ENCODE measurements around the gene SORCS2. TPM values are rescaled to one million over a fixed set of nuclear protein-coding genes. Genes with fewer than 3 reads are reported as not detected.

Gene SORCS2
- total RNA-seq, 6 experiments from 2014 or later, result 0.18 to 6.2 (median 3.1) TPM

DNA sequence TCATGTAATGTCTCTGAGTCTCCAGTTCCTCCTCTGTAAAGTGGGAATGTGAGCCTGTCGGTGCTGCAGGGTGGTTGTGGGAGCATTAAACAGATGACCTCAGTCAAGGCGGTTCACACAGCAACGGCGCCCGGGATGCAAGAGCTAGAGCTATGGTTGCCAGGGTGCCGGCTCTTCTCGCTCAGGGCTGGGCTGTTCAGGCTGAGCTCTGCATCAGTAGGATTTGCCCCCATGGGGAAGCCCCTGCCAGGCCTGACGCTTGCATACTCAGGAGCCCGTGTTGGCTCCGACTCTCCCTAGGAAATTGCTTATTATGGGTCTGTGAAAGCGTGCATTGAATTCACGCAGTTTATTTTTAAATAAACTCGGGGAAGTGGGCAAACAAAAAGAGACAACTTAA lies 175.1 kb downstream of the SORCS2 start:
- no peak for DNase-seq
- TF ChIP-seq POLR2A (IDR thresholded peaks at IDR 0.05), result no peak
- TF ChIP-seq, protein P1, sequence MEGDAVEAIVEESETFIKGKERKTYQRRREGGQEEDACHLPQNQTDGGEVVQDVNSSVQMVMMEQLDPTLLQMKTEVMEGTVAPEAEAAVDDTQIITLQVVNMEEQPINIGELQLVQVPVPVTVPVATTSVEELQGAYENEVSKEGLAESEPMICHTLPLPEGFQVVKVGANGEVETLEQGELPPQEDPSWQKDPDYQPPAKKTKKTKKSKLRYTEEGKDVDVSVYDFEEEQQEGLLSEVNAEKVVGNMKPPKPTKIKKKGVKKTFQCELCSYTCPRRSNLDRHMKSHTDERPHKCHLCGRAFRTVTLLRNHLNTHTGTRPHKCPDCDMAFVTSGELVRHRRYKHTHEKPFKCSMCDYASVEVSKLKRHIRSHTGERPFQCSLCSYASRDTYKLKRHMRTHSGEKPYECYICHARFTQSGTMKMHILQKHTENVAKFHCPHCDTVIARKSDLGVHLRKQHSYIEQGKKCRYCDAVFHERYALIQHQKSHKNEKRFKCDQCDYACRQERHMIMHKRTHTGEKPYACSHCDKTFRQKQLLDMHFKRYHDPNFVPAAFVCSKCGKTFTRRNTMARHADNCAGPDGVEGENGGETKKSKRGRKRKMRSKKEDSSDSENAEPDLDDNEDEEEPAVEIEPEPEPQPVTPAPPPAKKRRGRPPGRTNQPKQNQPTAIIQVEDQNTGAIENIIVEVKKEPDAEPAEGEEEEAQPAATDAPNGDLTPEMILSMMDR (IDR thresholded peaks at IDR 0.05), result no peak
- no peaks in the 10 kb centered on the region for H3K27me3 ChIP-seq
- no peak overlapping the region for H3K4me3 ChIP-seq
- H3K4me1 ChIP-seq, result peaks cover 0 to 6% (median 0%) of the 10 kb centered on the region in 4 donors
- H3K9me3 ChIP-seq, result no peaks in the 10 kb centered on the region
- H3K27ac ChIP-seq, result no peak overlapping the region
- WGBS (ENCODE audit: insufficient coverage, low coverage, low lambda C conversion rate, missing lambda C conversion rate), result 56% methylated on average over 9 of the region's 13 CpGs
- intact Hi-C loops (cut with DNase I), result no loop called here
- no peak for ATAC-seq
- H3K36me3 ChIP-seq, result no peaks in the 10 kb centered on the region

DNA sequence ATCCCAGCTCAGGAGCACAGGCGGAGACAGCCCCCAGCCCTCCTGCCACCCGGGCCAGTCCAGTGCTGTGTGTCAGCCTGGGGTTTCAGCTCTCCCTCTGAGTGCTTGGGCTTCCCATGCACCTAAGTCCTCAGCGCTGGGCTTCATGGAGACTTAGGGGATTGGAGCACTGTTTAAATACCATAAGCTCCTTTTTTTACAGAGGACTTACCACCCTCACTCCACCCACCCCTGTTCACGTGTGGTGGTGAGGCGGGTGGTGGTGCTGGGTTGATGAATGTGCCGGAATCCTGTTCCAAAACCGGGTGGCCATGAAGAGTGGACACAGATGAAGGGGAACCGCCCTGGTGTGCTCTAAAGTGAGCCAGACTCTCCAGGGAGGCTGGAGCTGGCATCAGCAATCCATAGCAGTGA lies 175.5 kb downstream of the SORCS2 start:
- Histone ChIP-seq H3K9me3 (no peaks in the 10 kb centered on the region), H3K36me3 (no peaks in the 10 kb centered on the region), H3K27me3 (no peaks in the 10 kb centered on the region), H3K27ac (no peak overlapping the region), H3K4me3 (no peak overlapping the region), H3K4me1 (peaks cover 0 to 6% (median 0%) of the 10 kb centered on the region in 4 donors)
- DNase-seq (no peak), ATAC-seq (no peak)
- WGBS (ENCODE audit: insufficient coverage, low coverage, low lambda C conversion rate, missing lambda C conversion rate), result 80% methylated on average over 5 of the region's 8 CpGs
- TF ChIP-seq POLR2A (IDR thresholded peaks at IDR 0.05), result no peak
- intact Hi-C loops (cut with DNase I), result no loop called here

DNA sequence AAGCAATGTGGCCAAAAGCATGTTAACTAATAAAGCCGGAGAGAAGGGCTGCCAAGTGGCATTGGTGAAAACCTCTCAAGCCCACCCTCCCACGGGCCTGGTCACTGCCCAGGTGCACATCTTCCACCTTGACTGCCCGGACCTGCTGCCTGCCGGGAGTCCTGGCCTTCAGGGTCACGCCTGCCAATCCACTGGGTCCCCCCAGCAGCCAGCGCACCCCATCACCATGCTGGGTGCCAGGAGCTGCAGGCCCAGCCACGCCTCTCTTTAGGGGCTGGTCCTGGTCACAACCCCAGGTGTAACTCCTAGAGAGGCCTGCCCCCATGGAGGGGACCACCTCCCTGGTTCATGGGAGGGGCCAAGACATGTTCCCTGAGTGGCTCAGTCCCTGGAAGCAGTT lies 176.0 kb downstream of the SORCS2 start:
- intact Hi-C loops (cut with DNase I), result no loop called here
- ATAC-seq (no peak), DNase-seq (no peak)
- Histone ChIP-seq H3K4me3 (no peak overlapping the region), H3K36me3 (no peaks in the 10 kb centered on the region), H3K4me1 (peaks cover 0 to 6% (median 0%) of the 10 kb centered on the region in 4 donors), H3K27me3 (no peaks in the 10 kb centered on the region), H3K9me3 (no peaks in the 10 kb centered on the region), H3K27ac (no peak overlapping the region)
- no peak for TF ChIP-seq POLR2A (IDR thresholded peaks at IDR 0.05)
- TF ChIP-seq, protein P1 (IDR thresholded peaks at IDR 0.05), result no peak
- WGBS (ENCODE audit: insufficient coverage, low coverage, low lambda C conversion rate, missing lambda C conversion rate), result 83% methylated on average over 1 of the region's 7 CpGs

DNA sequence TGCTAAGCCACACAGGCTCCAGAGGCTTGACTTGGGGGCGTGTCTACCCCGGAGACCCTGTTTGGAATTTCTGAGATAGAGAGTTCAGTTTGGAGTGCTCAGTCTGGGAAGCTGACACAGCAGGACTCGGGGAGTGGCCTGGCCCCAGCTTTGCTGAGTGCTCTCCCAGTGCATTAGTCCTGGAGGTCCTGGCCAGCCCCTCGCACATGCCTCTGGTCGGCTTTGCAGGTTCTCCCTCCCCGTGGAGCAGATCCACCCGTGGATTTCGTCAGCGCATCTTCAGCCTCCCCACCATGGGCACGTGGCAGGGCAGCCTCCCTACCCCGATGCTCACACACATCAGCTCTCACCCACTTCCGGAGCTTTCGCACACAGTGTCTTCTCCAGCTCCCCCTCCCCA lies 177.2 kb downstream of the SORCS2 start:
- Histone ChIP-seq H3K4me3 (no peak overlapping the region), H3K4me1 (peaks cover 0 to 6% (median 0%) of the 10 kb centered on the region in 4 donors), H3K9me3 (no peaks in the 10 kb centered on the region), H3K27me3 (no peaks in the 10 kb centered on the region), H3K36me3 (no peaks in the 10 kb centered on the region), H3K27ac (no peak overlapping the region)
- ATAC-seq (no peak), DNase-seq (no peak)
- 67% methylated on average over 3 of the region's 13 CpGs for WGBS (ENCODE audit: insufficient coverage, low coverage, low lambda C conversion rate, missing lambda C conversion rate)
- intact Hi-C loops (cut with DNase I), result no loop called here
- TF ChIP-seq, protein P1 (IDR thresholded peaks at IDR 0.05), result no peak
- TF ChIP-seq POLR2A (IDR thresholded peaks at IDR 0.05), result no peak

DNA sequence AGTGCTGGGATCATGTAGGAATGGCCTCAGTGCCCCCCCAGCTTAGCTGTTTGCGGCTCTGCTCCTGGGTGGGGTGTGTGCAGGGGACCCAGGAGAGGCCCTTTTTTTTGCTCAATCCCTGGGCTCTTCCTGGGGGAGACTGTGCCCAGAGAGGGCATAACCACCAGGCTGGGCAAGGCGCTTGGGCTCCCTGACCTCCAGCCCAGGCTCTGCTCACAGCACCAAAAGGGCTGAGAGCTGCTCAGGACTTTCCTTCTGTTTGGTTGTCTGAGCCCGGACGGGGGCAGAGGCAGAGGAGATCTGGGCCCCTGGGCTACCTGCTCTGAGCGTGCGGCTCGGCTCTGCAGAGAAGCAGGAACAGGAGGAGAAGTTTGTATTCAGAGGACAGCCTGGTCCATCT lies 177.7 kb downstream of the SORCS2 start:
- H3K4me1 ChIP-seq, result peaks cover 0 to 6% (median 0%) of the 10 kb centered on the region in 4 donors
- intact Hi-C loops (cut with DNase I), result loop anchor here in 1 of 2 donors (10.0 kb wide), 1 partner anchor 55 kb away; no protein-coding TSS in a partner anchor
- no peaks in the 10 kb centered on the region for H3K36me3 ChIP-seq
- no peak for TF ChIP-seq POLR2A (IDR thresholded peaks at IDR 0.05)
- TF ChIP-seq, protein P1 (IDR thresholded peaks at IDR 0.05), result no peak
- ATAC-seq (no peak), DNase-seq (peak in 1 of 3 donors; percentile 4)
- H3K9me3 ChIP-seq, result no peaks in the 10 kb centered on the region
- H3K4me3 ChIP-seq, result no peak overlapping the region
- WGBS (ENCODE audit: insufficient coverage, low coverage, low lambda C conversion rate, missing lambda C conversion rate), result 73% methylated on average over 5 of the region's 7 CpGs
- no peak overlapping the region for H3K27ac ChIP-seq
- H3K27me3 ChIP-seq, result no peaks in the 10 kb centered on the region

Measured in right lobe of liver (tissue), 6 donors.